AML-193 (cell line): Measurements from ENCODE around the gene CRPPA.
A peak's percentile ranks its signal among the peaks of the same experiment; 100 is the strongest.

Experiments
- DNase-seq, 2 experiments: peaks; one replicate each; lab custom pipeline; 2025; lab: John Stamatoyannopoulos, UW

Gene CRPPA

DNA sequence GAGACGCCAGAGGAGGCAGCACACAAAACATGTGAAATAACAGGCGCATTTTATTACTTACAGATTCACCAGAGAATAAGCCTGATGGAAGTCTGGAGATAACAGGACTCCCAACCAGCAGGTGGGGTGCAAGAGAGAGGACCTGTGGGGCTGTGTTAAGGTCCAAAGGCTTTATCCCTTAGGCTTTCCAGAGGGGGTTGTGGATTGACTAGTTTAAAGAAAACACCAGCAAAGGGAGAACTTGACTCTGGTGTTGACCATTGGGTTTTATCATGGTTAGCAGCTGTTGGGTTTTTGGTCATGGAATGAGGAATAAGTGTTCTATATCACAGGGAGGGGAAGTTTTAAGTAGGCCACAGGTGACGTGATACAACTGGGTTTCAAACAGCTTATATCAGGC lies 1.6 kb upstream of the CRPPA start:
- no peak for DNase-seq

DNA sequence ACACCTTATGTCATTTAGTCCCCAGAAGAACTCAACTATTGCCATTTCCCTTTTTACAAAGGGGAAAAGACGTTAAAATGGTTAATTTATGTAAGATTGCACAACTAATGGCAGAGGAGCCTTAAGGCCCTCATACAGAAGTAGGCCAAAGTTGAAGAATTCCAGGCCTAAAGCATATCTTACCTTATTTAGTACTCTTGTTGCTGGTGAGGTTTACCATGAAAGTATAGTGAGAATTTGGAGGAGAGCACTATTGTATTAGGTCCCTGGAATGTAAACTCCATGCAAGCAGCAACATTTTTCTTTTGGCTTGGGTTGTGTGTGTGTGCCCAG lies 731 bp upstream of the CRPPA start:
- DNase-seq: peak; percentile 34 to 50

DNA sequence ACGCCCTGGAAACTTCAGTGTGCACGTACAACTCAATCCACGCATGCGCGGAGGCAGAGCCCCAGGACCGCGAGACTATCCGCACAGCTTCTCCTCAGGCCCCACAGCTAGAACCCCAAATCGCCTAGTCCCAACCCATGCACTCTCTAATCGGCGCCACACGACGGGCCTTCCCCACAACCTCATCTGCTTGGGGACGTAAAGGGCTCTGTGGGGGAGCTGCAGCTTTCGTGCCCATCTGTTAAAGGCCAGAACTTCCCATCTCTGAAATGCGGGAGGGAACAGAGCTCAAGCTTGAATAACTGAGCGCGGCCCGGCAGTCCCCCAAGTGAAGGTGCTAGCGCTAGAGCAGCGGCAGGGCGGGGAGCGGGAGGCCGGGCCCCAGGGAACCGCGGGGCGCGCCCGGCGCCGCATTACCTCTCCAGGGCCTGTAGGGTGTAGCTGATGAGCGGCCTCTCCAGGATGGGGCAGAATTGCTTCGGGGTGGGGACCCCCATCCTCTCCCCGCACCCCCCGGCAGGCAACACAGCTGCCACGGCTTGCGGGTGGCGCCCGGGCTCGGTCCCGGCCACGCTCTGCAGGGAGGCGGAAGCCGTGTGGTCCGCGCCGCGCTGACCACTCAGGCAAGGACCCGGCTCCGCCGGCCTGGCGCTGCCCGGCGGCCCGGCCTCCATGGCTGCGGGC lies 547 bp downstream of the CRPPA start:
- peak; percentile 91 to 93 for DNase-seq

DNA sequence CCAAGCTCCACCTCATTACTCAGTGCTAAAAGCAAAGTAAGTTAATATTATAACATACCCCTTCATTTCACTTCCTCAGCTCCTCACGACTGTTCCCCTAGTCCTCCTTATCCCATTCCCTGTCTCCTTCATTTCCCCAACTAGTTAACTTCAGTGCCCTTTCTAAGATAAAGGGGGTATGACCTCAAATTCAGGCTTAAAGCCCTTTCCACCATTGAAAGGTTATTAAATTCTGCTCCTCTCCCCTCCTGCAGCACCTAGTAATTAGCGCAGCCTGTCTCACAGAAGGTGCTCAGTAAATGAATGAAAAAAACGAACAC lies 1.0 kb downstream of the CRPPA start:
- DNase-seq: no peak

DNA sequence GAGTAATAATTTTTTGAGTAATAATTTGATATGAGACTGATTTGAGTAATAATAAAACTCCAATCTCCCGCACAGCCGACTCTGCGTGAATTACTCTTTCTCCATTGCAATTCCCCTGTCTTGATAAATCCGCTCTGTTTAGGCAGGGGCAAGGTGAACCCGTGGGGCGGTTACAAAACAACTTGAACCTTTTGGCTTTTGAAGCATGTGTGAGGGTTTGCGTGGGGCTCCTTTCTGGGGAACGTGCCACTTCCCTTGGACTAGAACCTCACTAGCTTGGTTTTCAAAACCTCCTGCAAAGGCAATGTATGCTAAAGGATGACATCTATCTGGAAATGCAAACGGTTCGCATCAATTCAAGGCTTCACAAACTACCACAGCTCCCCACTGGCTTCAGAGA lies 1.5 kb downstream of the CRPPA start:
- DNase-seq: peak in 1 of 2 experiments; percentile 8

DNA sequence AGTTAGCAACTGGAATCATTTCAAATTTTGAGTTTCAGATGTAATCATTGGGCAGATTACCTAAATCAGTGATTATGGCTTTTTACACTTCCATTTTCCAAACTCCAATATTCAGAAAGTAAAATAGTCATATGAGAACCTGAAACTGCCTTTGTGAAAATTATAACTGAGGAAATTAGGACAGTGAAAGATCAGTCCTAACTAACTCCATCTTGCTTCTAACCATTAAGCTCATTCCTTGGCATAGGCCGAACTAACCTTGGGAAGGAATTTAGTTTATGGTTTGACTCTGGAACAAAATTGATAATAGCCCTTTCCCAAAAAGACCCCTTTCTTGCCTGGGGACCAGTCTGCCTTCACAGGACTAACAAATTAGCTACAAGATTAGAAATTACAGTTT lies 2.2 kb downstream of the CRPPA start:
- DNase-seq: no peak

DNA sequence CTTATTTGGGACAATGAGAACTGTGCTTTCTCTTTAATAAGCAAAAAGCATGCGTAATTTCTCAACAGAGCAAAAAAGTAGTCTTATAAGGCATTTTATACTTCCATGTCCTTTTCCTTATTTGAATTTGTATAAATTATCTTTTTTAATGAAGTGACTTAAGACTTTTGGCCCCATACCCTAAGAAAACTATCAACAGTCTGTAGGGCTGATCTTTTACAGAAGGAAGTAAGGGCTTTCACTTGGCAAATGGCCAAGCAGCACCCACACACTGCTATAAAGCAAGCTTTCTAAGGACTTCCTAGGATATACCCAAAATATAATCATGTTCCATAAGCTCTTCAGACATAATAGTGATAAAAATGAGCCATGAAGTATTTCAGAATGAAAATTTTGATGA lies 3.4 kb downstream of the CRPPA start:
- no peak for DNase-seq

DNA sequence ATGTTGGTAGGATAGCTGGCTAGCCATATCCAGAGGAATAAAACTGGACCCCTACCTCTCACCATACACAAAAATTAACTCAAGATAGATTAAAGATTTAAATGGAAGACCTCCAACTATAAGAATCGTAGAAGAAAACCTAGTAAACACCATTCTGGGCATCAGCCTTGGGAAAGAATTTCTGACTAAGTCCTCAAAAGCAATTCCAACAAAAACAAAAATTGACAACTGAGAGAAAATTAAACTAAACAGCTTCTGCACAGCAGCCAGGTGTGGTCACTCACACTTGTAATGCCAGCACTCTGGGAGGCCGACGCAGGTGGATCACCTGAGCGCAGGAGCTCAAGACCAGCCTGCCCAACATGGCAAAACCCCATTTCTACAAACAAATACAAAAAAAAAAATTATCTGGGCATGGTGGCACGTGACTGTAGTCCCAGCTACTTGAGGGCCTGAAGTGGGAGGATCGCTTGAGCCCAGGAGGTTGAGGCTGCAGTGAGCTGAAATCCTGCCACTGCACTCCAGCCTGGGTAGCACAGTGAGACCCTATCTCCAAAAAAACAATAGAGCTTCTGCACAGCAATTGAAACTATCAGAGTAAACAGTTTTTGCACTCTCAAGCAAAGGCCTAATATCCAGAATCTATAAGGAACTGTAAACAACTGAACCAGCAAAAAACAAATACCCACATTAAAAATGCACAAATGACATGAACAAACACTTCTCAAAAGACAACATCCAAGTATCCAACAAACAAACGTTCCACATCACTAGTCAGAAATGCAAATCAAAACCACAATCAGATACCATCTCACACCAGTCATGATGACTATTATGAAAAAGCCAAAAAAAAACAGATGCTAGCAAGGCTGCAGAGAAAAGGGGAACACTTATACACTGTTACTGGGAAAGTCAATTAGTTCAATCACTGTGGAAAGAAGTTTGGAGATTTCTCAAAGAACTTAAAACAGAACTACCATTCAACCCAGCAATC lies 4.8 kb downstream of the CRPPA start:
- DNase-seq: no peak

DNA sequence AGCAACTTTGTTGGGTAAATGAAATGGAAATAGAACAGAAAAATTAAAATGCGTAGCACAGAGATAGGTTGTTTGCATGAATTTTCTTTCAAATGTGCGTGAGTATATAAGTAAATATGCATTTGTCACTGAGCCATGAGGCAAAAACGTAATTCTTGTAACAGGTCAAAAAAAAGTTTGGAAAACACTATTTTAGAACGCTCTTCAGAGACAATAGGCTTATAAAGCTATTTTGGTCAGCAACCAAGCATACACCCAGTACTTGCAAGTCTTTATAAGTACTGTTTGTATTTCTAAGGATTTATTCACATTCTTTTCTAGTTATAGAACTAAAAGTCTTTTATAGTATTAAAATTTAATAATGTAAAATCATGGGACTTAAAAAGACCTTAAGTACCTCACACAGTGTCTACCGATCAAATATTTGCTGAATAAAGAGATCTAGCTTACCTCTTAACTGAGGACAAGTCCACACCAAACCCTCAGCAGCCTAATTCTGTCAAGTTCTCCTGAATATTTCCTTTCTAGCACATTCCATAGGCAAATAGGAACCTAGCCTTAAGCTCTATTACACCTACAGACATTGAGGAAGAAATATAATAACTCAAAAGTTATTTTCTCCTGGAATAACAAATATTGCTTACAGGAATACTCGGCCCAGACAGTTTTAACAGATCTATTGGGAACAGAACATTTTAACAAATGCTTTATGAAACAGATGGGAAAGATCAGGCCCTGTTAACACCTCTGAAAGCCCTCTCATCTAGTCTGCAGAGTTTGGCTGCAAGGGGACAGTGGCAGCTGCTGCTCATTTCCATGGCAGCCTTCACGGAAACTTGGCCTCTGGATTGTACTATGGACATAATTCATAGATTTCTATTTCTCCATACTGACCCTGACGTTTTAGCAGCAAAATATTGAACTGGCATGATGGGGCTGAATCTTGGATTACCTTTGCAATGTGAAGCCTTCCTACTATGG lies 8.8 kb downstream of the CRPPA start:
- no peak for DNase-seq

DNA sequence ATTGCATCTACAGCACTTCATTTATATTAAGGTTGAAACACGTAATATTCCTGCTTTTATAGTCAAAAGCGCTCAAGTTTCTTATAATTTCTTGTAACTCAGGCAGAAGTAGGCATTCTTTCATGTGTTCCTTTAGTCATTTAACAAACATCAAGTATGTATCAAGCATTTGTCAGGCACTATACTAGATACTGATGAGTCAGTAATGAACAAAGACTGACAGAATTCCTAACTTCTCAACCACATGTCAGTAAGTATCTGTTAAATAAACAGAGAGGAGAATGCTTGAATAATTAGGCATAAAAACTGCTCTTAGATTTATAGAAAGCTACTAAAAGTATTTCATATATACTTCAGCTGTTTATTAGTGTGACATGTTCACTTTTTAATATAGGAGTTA lies 9.9 kb downstream of the CRPPA start:
- DNase-seq: no peak

DNA sequence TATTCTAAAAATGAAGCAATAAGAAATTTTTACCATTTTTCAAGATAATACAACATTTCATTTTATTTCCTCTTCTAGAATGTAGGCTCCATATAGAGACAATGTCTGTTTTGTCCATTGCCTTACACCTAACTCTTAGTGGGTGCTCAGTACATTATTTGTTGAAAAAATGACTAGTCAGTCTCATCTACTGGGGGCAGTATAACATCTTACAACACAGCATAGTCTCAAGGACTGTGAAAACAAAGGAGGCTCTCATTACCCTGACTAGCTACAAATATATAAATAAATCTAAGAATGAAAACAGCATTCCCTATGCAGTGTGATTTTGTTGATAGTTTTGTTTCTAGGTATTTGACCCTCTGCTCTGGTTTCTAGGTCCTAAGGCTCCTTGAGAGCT lies 11.6 kb downstream of the CRPPA start:
- DNase-seq: no peak

DNA sequence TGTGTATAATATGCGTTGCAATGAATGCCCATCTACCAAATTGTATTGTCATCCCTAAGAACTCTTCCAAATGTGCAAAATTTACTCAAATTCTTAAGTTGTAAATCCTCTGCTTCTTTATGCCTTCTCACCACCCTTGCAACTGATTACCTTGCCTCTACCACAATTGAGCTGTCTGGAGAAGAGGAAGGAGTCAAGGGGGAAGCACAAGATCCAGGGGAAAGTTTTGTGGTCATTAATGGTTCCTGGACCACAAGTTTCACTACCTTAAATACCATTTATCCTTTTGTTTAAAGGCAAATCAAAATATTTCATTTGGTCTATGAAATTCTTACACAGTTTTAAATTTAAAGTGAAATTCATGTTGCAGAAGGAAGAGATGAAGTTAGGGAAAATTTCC lies 16.7 kb downstream of the CRPPA start:
- DNase-seq: no peak

DNA sequence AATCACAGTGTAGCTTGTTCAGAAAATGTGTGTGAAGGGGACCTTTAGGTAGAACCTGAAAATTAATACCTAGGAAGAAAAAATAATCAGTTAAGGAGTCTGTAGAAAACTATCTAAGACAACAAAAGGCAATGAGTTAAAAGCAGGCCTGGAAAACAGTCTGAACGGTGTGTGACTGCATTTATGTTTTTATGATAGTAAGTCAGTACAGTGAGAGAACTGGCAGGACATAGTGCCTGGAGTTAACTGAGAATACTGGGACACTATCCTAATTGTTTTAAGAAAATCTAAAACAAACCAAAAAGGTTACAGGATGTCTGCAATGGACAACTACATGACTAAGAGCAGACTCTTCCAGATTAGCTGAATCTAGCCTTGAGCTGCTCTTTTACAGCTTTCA lies 17.9 kb downstream of the CRPPA start:
- DNase-seq: no peak

DNA sequence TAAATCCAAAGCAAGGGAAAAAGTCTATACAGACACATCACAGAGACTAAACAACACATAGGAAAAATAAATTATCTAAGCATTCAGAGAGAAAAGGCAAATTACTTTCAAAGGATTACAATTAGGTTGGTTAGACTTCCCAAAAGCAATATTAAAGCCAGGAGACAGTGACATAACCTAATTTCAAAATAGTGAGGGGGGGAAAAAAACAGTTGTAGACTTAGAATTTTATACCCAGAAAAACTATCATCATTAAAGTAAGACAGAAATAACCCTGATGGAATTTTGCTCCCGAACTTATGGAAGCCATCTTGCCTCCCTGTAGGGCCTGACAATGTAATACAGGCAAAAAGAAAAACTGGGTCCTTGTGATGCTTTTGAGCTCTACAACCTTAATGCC lies 18.4 kb downstream of the CRPPA start:
- no peak for DNase-seq

DNA sequence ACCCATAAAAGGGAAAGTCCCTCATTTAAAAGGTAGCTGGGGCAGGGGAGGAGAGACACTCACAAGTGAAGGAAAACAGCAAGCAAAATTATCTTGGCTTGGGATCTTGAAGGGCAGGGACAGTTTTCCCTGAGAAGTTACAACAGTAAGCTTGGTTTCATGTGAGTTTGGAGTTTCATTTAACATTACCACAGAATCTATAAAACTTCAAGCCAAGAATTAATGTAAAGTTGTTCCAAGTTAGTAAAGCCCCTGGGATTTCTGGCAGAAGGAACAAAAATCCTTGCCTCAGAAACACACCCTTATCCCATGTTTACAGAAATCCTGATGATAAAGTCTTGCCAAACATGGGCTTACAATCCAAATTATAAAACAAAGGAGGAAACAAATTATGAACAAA lies 19.2 kb downstream of the CRPPA start:
- no peak for DNase-seq

DNA sequence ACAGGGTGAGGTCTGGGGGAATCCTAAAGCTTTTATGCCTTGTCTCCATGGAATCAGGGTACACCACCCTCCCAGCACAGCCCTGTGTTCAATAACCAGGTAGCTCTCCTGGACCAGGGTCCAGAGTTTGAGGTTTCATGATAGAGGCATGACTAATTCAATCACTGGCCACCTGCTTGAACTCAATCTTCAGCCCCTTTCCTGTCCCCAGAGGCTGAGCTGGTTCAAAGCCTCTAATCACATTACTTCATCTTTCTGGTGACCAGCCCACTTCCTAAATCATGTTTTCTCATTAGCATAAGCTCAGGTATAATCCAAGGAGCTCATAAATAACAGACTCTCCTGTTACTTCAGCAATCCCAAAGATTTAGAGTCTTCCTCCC lies 20.5 kb downstream of the CRPPA start:
- DNase-seq: no peak

DNA sequence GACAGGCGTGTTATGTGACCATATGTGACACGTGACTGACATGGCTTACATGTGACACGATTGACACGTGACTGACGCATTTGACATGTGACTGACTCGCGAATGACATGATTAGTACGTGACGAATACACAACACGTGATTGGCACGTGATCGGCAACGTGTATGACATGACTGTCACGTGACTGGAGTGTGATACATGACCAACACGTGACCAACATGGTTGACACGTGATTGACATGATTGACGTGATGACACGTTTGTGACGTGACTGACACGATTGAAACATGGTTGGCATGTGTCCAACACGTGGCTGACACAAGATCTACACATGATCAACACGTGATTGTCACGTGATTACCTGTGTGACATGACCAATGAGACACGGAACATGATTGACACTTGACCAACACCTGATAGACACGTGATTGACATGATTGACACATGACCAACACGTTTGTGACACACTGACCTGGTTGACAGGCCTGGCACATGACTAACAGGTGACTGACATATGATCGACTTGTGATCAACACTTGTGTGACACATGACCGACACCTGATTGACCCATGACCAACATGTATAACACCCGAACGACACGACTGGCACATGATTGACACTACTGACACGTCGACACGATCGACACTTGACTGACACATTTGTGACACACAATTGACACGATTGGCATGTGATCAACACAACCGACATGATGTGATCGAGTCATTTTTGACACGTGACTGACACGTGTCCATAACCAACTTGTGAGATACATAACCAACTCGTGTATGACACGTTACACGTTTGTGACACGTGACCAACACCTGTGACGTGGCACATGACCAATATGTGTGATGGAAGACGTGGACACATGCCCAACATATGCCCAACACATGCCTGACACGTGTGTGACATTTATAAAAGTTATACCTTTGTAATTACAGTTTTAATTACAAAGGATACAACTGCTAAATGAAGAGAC lies 21.1 kb downstream of the CRPPA start:
- DNase-seq: no peak

DNA sequence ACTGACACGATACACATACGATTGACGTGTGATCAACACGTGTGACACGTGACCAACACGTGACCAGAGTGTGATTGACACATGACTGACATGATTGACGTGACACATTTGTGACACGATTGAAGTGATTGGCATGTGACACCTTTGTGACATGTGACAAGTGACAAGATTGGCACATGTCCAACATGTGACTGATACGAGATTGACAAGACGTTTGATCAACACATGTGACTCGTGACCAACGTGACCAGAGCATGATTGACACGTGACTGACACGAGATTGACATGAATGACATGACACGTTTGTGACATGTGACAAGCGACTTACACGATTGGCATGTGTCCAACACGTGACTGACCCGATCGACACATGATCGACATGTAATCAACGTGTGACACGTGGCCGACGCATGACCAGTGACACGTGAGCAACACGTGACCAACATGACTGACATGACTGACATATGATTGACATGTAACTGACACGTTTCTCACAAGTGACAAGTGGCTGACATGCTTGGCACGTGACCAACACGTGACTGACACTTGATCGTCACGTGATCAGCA lies 22.0 kb downstream of the CRPPA start:
- no peak for DNase-seq

DNA sequence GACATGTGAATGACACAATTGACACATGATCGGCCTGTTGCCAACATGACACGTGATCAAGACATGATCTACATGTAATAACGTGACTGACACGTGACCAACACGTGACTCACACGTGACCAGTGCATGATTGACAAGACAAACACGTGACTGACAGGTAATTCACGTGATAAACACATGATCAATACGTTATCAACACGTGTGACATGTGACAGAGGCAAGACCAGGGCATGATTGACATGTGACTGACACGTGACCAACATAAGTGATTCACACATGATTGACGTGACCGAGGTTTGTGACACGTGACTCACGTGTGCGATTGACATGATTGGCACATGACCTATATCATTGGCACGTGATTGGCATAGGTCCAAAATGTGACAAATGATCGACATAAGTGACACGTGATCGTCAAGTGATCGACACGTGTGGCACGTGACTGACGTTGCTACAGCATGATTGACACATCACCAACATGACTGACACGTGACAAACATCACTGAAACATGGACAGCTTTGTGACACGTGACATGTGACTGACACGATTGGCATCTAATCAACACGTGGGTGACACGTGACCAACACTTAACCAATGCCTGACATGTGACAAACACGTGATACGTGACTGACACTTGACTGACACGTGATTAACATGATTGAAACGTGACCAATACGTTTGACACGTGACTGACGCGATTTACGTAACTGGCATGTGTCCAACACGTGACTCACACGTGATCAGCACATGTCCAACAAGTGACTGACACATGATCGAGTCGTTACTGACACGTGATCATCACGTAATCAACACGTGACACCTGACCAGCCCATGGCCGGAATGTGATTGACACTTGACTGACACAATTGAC lies 23.0 kb downstream of the CRPPA start:
- DNase-seq: no peak
